ENCODE data around the gene GOLGA6C. TPM values are rescaled to one million over a fixed set of nuclear protein-coding genes. Genes with fewer than 3 reads are reported as not detected.
"Not testable (repeated sequence)": the region's sequence is repeated elsewhere in the genome, so short reads cannot be mapped to it uniquely, and the experiment has no call there.

Gene GOLGA6C
- not detected for total RNA-seq

- H3K4me3 ChIP-seq; H3K27ac ChIP-seq; H3K9me3 ChIP-seq; DNase-seq; H3K27me3 ChIP-seq; intact Hi-C loops (cut with DNase I; ENCODE audit: low total_unique reads); H3K4me1 ChIP-seq; H3K36me3 ChIP-seq: not testable (repeated sequence)
These were observed at the start of gene GOLGA6C for GRCh38 chr15:75258034-75258433. TSS of gene GOLGA6C (plus strand) at chr15:75258334. CDS start at chr15:75258599, 265 bp downstream.

- H3K4me3 ChIP-seq: no peak overlapping the region
- no peak for DNase-seq
- H3K36me3 ChIP-seq: no peaks in the 10 kb centered on the region
- TF ChIP-seq, protein P1, sequence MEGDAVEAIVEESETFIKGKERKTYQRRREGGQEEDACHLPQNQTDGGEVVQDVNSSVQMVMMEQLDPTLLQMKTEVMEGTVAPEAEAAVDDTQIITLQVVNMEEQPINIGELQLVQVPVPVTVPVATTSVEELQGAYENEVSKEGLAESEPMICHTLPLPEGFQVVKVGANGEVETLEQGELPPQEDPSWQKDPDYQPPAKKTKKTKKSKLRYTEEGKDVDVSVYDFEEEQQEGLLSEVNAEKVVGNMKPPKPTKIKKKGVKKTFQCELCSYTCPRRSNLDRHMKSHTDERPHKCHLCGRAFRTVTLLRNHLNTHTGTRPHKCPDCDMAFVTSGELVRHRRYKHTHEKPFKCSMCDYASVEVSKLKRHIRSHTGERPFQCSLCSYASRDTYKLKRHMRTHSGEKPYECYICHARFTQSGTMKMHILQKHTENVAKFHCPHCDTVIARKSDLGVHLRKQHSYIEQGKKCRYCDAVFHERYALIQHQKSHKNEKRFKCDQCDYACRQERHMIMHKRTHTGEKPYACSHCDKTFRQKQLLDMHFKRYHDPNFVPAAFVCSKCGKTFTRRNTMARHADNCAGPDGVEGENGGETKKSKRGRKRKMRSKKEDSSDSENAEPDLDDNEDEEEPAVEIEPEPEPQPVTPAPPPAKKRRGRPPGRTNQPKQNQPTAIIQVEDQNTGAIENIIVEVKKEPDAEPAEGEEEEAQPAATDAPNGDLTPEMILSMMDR (IDR thresholded peaks at IDR 0.05): no peak
- TF ChIP-seq POLR2A (IDR thresholded peaks at IDR 0.05): no peak
- intact Hi-C loops (cut with DNase I; ENCODE audit: low total_unique reads): loop anchor here (10.0 kb wide), 1 partner anchor 434 kb away; no protein-coding TSS in a partner anchor
- H3K27ac ChIP-seq: no peak overlapping the region
- no peaks in the 10 kb centered on the region for H3K27me3 ChIP-seq
- H3K9me3 ChIP-seq: no peaks in the 10 kb centered on the region
- peaks cover 3 to 18% of the 10 kb centered on the region in 2 donors for H3K4me1 ChIP-seq
These were observed 49.4 kb upstream of the GOLGA6C start for GRCh38 chr15:75208501-75209288.

GRCh38 chr15:75209289-75209676, 48.9 kb upstream of the GOLGA6C start:
- H3K4me3 ChIP-seq: no peak overlapping the region
- H3K36me3 ChIP-seq: no peaks in the 10 kb centered on the region
- no peaks in the 10 kb centered on the region for H3K27me3 ChIP-seq
- intact Hi-C loops (cut with DNase I; ENCODE audit: low total_unique reads): loop anchor here (10.0 kb wide), 1 partner anchor 434 kb away; no protein-coding TSS in a partner anchor
- H3K4me1 ChIP-seq: peaks cover 3 to 12% of the 10 kb centered on the region in 2 donors
- H3K27ac ChIP-seq: no peak overlapping the region
- no peak for DNase-seq
- TF ChIP-seq POLR2A (IDR thresholded peaks at IDR 0.05): no peak
- TF ChIP-seq, protein P1 (IDR thresholded peaks at IDR 0.05): no peak
- H3K9me3 ChIP-seq: no peaks in the 10 kb centered on the region

GRCh38 chr15:75210811-75211230, 47.3 kb upstream of the GOLGA6C start:
- intact Hi-C loops (cut with DNase I; ENCODE audit: low total_unique reads): no loop called here
- Histone ChIP-seq H3K9me3 (no peaks in the 10 kb centered on the region), H3K27me3 (no peaks in the 10 kb centered on the region), H3K27ac (no peak overlapping the region), H3K36me3 (no peaks in the 10 kb centered on the region), H3K4me1 (peaks cover 0 to 10% of the 10 kb centered on the region in 2 donors), H3K4me3 (no peak overlapping the region)
- DNase-seq: no peak
- TF ChIP-seq, protein P1 (IDR thresholded peaks at IDR 0.05): no peak
- no peak for TF ChIP-seq POLR2A (IDR thresholded peaks at IDR 0.05)

GRCh38 chr15:75211436-75212199, 46.5 kb upstream of the GOLGA6C start:
- H3K27ac ChIP-seq: no peak overlapping the region

More at GRCh38 chr15:75211436-75212199, 46.5 kb upstream of the GOLGA6C start:
- DNase-seq: no peak
- no peaks in the 10 kb centered on the region for H3K9me3 ChIP-seq
- intact Hi-C loops (cut with DNase I; ENCODE audit: low total_unique reads): no loop called here
- H3K27me3 ChIP-seq: no peaks in the 10 kb centered on the region
- no peak overlapping the region for H3K4me3 ChIP-seq
- H3K4me1 ChIP-seq: peaks cover 0 to 10% of the 10 kb centered on the region in 2 donors
- TF ChIP-seq, protein P1 (IDR thresholded peaks at IDR 0.05): no peak
- no peak for TF ChIP-seq POLR2A (IDR thresholded peaks at IDR 0.05)
- no peaks in the 10 kb centered on the region for H3K36me3 ChIP-seq

All from uterus (tissue), 4 donors.